Natural killer cell (primary cell): ENCODE measurements around the gene PCIF1. TPM values are rescaled to one million over a fixed set of nuclear protein-coding genes. Genes with fewer than 3 reads are reported as not detected.

ENCODE experiments used
- ATAC-seq, 3 donors: fragments of 150-1000 bp in 2 of 3; fragments of 200-7000 bp in 1 of 3; cut with Tn5 transposase; 1 replicate in 1 of 3; 2 replicates in 2 of 3; pipeline ENCODE4 v1.10.0; 2021; ENCODE audit warnings: mild to moderate bottlenecking in 2 of 3, moderate library complexity in 2 of 3
- DNase-seq, 2 donors: peaks; one replicate each; pipeline versions ENCODE4 v3.0.0 to v3.0.0-alpha.2; 2013 to 2021; ENCODE audit warnings: mixed read lengths in 1 of 2
- H3K27ac ChIP-seq: one replicate; pipeline ENCODE4 v1.5.1; 2013; ENCODE audit warnings: mild to moderate bottlenecking, low read length
- H3K27me3 ChIP-seq: one replicate; pipeline ENCODE4 v1.6.1; 2013; ENCODE audit warnings: low read length; ENCODE audit not compliant: control insufficient read depth, insufficient read depth
- H3K36me3 ChIP-seq: one replicate; pipeline ENCODE4 v1.6.1; 2013; ENCODE audit warnings: low read length; ENCODE audit not compliant: control insufficient read depth, insufficient read depth
- H3K4me1 ChIP-seq: one replicate; pipeline ENCODE4 v1.6.1; 2013; ENCODE audit warnings: low read length; ENCODE audit not compliant: control insufficient read depth, insufficient read depth
- H3K4me3 ChIP-seq: one replicate; pipeline ENCODE4 v1.5.1; 2013; ENCODE audit warnings: low read length
- H3K9me3 ChIP-seq: one replicate; pipeline ENCODE4 v1.6.1; 2013; ENCODE audit warnings: low read length; ENCODE audit not compliant: control insufficient read depth, insufficient read depth
- H3K27ac Mint-ChIP-seq, 2 donors: one replicate each; pipeline ENCODE4 v1.8.0; 2022; ENCODE audit warnings: mild to moderate bottlenecking in 2 of 2, mixed read lengths in 2 of 2, moderate library complexity in 1 of 2
- H3K27me3 Mint-ChIP-seq, 2 donors: one replicate each; pipeline ENCODE4 v1.8.0; 2022; ENCODE audit warnings: low read depth in 2 of 2, mixed read lengths in 2 of 2
- H3K36me3 Mint-ChIP-seq: one replicate; pipeline ENCODE4 v1.8.0; 2022; ENCODE audit warnings: mixed read lengths
- H3K4me1 Mint-ChIP-seq, 2 donors: one replicate each; pipeline ENCODE4 v1.8.0; 2022; ENCODE audit warnings: mixed read lengths in 2 of 2
- H3K4me3 Mint-ChIP-seq: one replicate; pipeline ENCODE4 v1.8.0; 2022; ENCODE audit warnings: mild to moderate bottlenecking, moderate library complexity, mixed read lengths
- H3K9me3 Mint-ChIP-seq, 2 donors: one replicate each; pipeline ENCODE4 v1.8.0; 2022; ENCODE audit warnings: mixed read lengths in 2 of 2
- CTCF ChIP-seq: fragments of 200-600 bp; IDR thresholded peaks from one replicate; pipeline ENCODE4 v1.8.0; 2022; ENCODE audit warnings: antibody characterized with exemption
- WGBS: methylation state at CpG from one replicate; pipeline ENCODE4 v1.1.7; 2013; ENCODE audit warnings: missing lambda C conversion rate; ENCODE audit not compliant: insufficient coverage; 5-methylcytosine and 5-hydroxymethylcytosine counted together
- intact Hi-C: fragments of 100-400 bp; cut with micrococcal nuclease; formaldehyde crosslinking; loops from one replicate; pipeline ENCODE4 v1.14.2; 2022
- total RNA-seq, 4 donors: library from RNA; stranded (reverse); fragments of 120-200 nt in 1 of 4; gene quantifications; one replicate each; pipeline versions ENCODE4 v1.2.3 to v1.2.4, GENCODE V29; 2013 to 2022

Gene PCIF1
- total RNA-seq, 3 donors from 2014 or later (not counting 1 experiment from before 2014, with no cell fraction given), result 72.0 to 85.1 (median 73.3) TPM

GRCh38 chr20:45963059-45964005 lies 28.8 kb downstream of the PCIF1 start:
- peak overlapping the region in 1 of 2 donors; percentile 80 for H3K27ac Mint-ChIP-seq
- peaks cover 0 to 6% of the 10 kb centered on the region in 2 donors for H3K4me1 Mint-ChIP-seq
- intact Hi-C loops, result loop anchor here (1.0 to 2.0 kb wide), 3 partner anchors 29 to 164 kb away; partner anchors contain the start of gene PCIF1
- Histone ChIP-seq H3K4me3 (no peak overlapping the region), H3K27me3 (no peaks in the 10 kb centered on the region), H3K4me1 (peaks cover 16% of the 10 kb centered on the region), H3K36me3 (peaks cover 86% of the 10 kb centered on the region), H3K27ac (no peak overlapping the region), H3K9me3 (no peaks in the 10 kb centered on the region)
- TF ChIP-seq CTCF, result peak; percentile 43
- peak; percentile 40 to 81 (median 41) for ATAC-seq
- peaks cover 5% of the 10 kb centered on the region for H3K36me3 Mint-ChIP-seq
- WGBS, result 65% methylated on average over 34 of the region's 34 CpGs
- H3K9me3 Mint-ChIP-seq, result no peaks in the 10 kb centered on the region
- H3K4me3 Mint-ChIP-seq, result no peak overlapping the region
- no peaks in the 10 kb centered on the region for H3K27me3 Mint-ChIP-seq
- DNase-seq, result peak in 1 of 2 donors; percentile 70

- H3K4me3 ChIP-seq, result no peak overlapping the region
- H3K9me3 ChIP-seq, result no peaks in the 10 kb centered on the region
- H3K36me3 ChIP-seq, result peaks cover 86% of the 10 kb centered on the region
- Mint-ChIP-seq H3K36me3 (no peaks in the 10 kb centered on the region), H3K4me1 (peaks cover 0 to 6% of the 10 kb centered on the region in 2 donors), H3K27me3 (no peaks in the 10 kb centered on the region), H3K9me3 (no peaks in the 10 kb centered on the region), H3K27ac (no peak overlapping the region), H3K4me3 (no peak overlapping the region)
- intact Hi-C loops, result no loop called here
- no peaks in the 10 kb centered on the region for H3K27me3 ChIP-seq
- 91% methylated on average over 9 of the region's 9 CpGs for WGBS
- H3K27ac ChIP-seq, result no peak overlapping the region
- peaks cover 23% of the 10 kb centered on the region for H3K4me1 ChIP-seq
- DNase-seq, result no peak
- TF ChIP-seq CTCF, result no peak
- no peak for ATAC-seq
Observed at GRCh38 chr20:45964006-45964400, 29.5 kb downstream of the PCIF1 start.

GRCh38 chr20:45965169-45966002 lies 30.9 kb downstream of the PCIF1 start:
- Histone ChIP-seq H3K4me1 (peaks cover 37% of the 10 kb centered on the region), H3K36me3 (peaks cover 79% of the 10 kb centered on the region), H3K4me3 (no peak overlapping the region), H3K9me3 (no peaks in the 10 kb centered on the region), H3K27me3 (no peaks in the 10 kb centered on the region), H3K27ac (no peak overlapping the region)
- Mint-ChIP-seq H3K27me3 (no peaks in the 10 kb centered on the region), H3K4me3 (no peak overlapping the region), H3K4me1 (peaks cover 13 to 19% of the 10 kb centered on the region in 2 donors), H3K27ac (no peak overlapping the region), H3K36me3 (no peaks in the 10 kb centered on the region), H3K9me3 (no peaks in the 10 kb centered on the region)
- WGBS, result 96% methylated on average over 18 of the region's 18 CpGs
- TF ChIP-seq CTCF, result no peak
- ATAC-seq, result no peak
- intact Hi-C loops, result no loop called here
- no peak for DNase-seq
